ENCODE results near the gene TDRD12. TPM values are rescaled to one million over a fixed set of nuclear protein-coding genes. Genes with fewer than 3 reads are reported as not detected.
"Not testable (repeated sequence)": the region's sequence is repeated elsewhere in the genome, so short reads cannot be mapped to it uniquely, and the experiment has no call there.

TDRD12 gene
- polyA plus RNA-seq, 3 donors from 2014 or later, result 0.36 to 0.39 TPM; not detected in 1

DNA sequence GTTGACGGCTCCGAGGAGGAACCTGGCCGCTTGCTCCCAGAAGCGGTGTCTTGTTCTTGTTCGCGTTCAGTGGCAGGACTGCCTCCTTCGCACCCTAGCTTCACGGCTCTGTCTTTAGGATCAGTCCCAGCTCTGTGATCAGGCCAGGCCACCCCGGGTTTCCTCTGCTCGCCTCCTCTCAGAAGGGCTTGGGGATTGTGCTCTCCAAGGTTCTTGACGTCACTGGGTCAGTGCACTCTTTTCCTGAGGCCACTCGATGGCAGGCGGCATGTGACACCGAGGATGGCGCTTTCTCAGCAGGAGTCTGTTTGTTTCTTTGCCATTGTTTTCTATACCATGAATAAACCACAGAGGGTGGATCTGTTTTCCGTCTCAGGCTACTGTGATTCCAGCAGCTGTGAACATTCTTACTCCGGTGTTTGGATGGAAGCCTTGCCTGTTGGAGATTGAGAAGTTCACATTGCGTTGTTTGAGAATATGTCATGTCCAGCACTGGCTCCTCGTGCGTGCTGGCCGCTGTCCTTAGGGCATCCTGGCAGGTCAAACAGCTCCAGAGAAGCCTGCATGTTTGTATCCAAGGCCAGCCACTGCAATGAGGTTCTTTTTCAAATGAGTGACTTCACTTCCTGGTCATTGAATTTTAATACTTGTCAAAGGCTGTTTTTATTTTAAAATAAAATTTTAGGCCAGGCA is 105.5 kb downstream of the TDRD12 start:
- H3K27me3 Mint-ChIP-seq (ENCODE audit: low read depth in 3 of 3), result peaks cover 3 to 14% (median 10%) of the 10 kb centered on the region in 3 donors
- no peak overlapping the region for H3K27ac Mint-ChIP-seq
- no peaks in the 10 kb centered on the region for H3K9me3 Mint-ChIP-seq
- no peaks in the 10 kb centered on the region for H3K36me3 Mint-ChIP-seq
- DNase-seq, result no peak
- no peaks in the 10 kb centered on the region for H3K4me1 Mint-ChIP-seq
- no peak overlapping the region for H3K4me3 Mint-ChIP-seq

- Mint-ChIP-seq H3K36me3 (no peaks in the 10 kb centered on the region), H3K27ac (no peak overlapping the region), H3K4me3 (no peak overlapping the region), H3K4me1 (no peaks in the 10 kb centered on the region), H3K9me3 (no peaks in the 10 kb centered on the region), H3K27me3 (ENCODE audit: low read depth in 3 of 3) (peaks cover 3 to 5% (median 5%) of the 10 kb centered on the region in 3 donors)
- DNase-seq, result no peak
Measured at GRCh38 chr19:32828139-32828538, 108.6 kb downstream of the TDRD12 start.

DNA sequence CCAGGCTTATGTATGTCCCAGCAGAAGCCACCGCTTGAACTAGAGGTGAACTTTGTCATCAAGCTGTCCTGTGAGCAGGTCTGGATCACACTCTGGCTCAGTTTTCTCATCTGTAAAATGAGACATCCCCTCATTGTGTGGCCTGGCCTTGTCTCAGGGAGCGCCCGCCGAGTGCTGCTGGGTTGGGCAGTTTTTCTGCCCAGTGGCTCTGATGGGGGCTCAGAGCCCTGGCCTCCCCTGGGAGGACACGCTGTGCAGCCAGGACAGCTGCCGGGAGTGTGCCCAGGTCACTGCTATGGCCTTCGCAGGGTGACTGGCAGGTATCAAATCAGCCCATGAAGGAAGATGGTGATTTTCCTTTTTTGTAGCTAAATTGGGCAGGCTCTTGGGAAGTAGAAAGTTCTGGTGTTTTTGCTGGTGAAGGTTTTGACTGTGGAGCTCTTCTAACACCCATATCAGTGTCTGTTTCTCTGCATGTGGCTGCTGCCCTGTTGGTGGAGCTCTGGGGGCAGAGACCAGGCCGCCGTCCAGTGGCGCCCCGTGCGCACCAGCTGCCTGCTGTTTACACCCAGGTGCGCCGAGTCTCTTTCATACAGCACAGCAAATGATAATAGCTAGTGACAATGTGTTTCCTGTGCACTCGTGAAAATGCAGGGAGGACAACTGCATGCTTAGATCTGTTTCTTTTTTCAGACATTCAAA is 109.2 kb downstream of the TDRD12 start:
- no peak overlapping the region for H3K4me3 Mint-ChIP-seq
- no peaks in the 10 kb centered on the region for H3K36me3 Mint-ChIP-seq
- no peaks in the 10 kb centered on the region for H3K9me3 Mint-ChIP-seq
- H3K4me1 Mint-ChIP-seq, result no peaks in the 10 kb centered on the region
- H3K27ac Mint-ChIP-seq, result no peak overlapping the region
- no peak for DNase-seq
- H3K27me3 Mint-ChIP-seq (ENCODE audit: low read depth in 3 of 3), result peaks cover 0 to 4% (median 2%) of the 10 kb centered on the region in 3 donors

DNA sequence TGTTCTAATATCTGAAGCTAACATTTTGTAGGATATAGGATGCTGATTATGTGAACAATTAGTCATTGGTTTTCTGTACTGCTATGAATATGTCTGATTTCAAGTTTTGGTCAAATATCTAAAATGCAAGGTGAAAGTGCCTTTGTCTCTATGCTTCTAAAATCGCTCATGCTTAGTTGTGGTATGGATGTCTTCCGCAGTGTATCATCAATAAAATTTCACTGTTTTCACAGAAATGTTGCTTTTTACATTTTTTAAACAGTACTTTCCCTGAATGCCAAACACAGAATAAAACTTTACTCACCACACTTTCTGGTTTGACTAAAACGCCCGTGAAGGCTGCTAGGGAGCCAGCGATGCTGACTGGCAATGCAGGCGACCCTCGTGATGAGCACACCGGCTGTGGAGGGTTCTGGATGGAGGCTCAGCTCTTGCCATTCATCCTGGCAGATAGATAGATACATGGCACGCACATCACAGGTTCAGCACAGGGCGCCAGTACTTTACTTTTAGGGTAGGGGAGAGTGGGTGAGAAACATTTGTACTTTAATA is 109.9 kb downstream of the TDRD12 start:
- Mint-ChIP-seq H3K36me3 (no peaks in the 10 kb centered on the region), H3K4me3 (no peak overlapping the region), H3K4me1 (no peaks in the 10 kb centered on the region), H3K9me3 (no peaks in the 10 kb centered on the region), H3K27ac (no peak overlapping the region), H3K27me3 (ENCODE audit: low read depth in 3 of 3) (peaks cover 0 to 4% (median 0%) of the 10 kb centered on the region in 3 donors)
- no peak for DNase-seq

- Mint-ChIP-seq H3K36me3 (no peaks in the 10 kb centered on the region), H3K4me1 (no peaks in the 10 kb centered on the region), H3K4me3 (no peak overlapping the region), H3K27ac (no peak overlapping the region), H3K9me3 (no peaks in the 10 kb centered on the region), H3K27me3 (ENCODE audit: low read depth in 3 of 3) (peaks cover 0 to 4% (median 0%) of the 10 kb centered on the region in 3 donors)
- no peak for DNase-seq
Measured at GRCh38 chr19:32830231-32831014, 110.9 kb downstream of the TDRD12 start.

GRCh38 chr19:32831611-32832010 is 112.0 kb downstream of the TDRD12 start:
- no peak overlapping the region for H3K4me3 Mint-ChIP-seq
- H3K4me1 Mint-ChIP-seq, result no peaks in the 10 kb centered on the region
- H3K36me3 Mint-ChIP-seq, result no peaks in the 10 kb centered on the region
- no peak for DNase-seq
- peaks cover 0 to 4% (median 0%) of the 10 kb centered on the region in 3 donors for H3K27me3 Mint-ChIP-seq (ENCODE audit: low read depth in 3 of 3)
- no peaks in the 10 kb centered on the region for H3K9me3 Mint-ChIP-seq
- H3K27ac Mint-ChIP-seq, result no peak overlapping the region

GRCh38 chr19:32832094-32832493 is 112.5 kb downstream of the TDRD12 start:
- H3K27ac Mint-ChIP-seq, result not testable (repeated sequence)

DNA sequence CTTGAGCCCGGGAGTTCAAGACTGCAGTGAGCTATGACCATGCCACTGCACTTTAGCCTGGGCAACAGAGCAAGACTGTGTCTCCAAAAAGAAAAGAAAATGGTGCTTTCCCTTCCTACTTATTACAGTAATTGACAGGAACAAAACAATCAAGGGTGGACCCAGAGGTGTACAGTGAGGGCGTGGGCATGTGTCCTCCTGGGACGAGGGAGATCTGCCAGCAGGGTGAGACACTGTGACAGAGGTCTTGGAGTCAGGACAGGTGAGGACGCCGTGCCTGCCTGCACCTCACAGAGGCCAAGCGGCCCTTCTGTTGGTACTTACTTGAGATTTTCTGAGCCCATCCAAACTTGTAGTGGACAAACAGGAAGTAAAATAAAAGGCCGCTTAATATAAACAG is 113.3 kb downstream of the TDRD12 start:
- not testable (repeated sequence) for H3K4me3 Mint-ChIP-seq; H3K27me3 Mint-ChIP-seq (ENCODE audit: low read depth in 3 of 3); H3K36me3 Mint-ChIP-seq; H3K27ac Mint-ChIP-seq; H3K4me1 Mint-ChIP-seq; DNase-seq; H3K9me3 Mint-ChIP-seq

More at GRCh38 chr19:32832094-32832493, 112.5 kb downstream of the TDRD12 start:
- DNase-seq; H3K4me1 Mint-ChIP-seq; H3K9me3 Mint-ChIP-seq; H3K27me3 Mint-ChIP-seq (ENCODE audit: low read depth in 3 of 3); H3K36me3 Mint-ChIP-seq; H3K4me3 Mint-ChIP-seq: not testable (repeated sequence)

GRCh38 chr19:32833388-32833787 is 113.8 kb downstream of the TDRD12 start:
- not testable (repeated sequence) for H3K9me3 Mint-ChIP-seq; H3K36me3 Mint-ChIP-seq; H3K4me1 Mint-ChIP-seq; H3K4me3 Mint-ChIP-seq; H3K27me3 Mint-ChIP-seq (ENCODE audit: low read depth in 3 of 3); H3K27ac Mint-ChIP-seq; DNase-seq

- no peak for DNase-seq
- Mint-ChIP-seq H3K4me1 (no peaks in the 10 kb centered on the region), H3K27ac (no peak overlapping the region), H3K27me3 (ENCODE audit: low read depth in 3 of 3) (peaks cover 0 to 3% (median 2%) of the 10 kb centered on the region in 3 donors), H3K4me3 (no peak overlapping the region), H3K36me3 (peaks cover 6 to 10% (median 8%) of the 10 kb centered on the region in 3 donors), H3K9me3 (peaks cover 0 to 22% (median 9%) of the 10 kb centered on the region in 6 donors)
Measured at GRCh38 chr19:32837531-32837930, 118.0 kb downstream of the TDRD12 start.

DNA sequence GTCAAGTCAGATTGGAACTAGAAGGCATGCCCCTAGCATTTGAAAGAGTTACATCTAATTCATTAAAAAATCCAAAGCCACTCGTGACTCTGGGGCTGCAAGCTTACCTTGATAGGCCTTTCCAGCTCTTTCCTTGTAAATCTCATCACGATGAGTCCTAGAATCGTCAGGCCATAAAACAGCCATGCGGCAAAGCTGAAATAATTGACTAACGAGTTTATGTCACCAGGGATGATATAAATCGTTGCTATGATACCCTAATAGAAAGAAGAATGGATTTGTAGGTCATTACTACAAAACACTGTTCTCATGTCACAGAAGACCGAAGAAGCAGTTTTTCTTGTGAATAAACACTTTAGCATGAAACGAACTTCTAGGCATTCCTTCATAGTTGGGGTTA is 122.5 kb downstream of the TDRD12 start:
- Mint-ChIP-seq H3K27me3 (ENCODE audit: low read depth in 3 of 3) (peaks cover 0 to 3% (median 2%) of the 10 kb centered on the region in 3 donors), H3K4me3 (no peak overlapping the region), H3K9me3 (peaks cover 0 to 22% (median 10%) of the 10 kb centered on the region in 6 donors), H3K4me1 (no peaks in the 10 kb centered on the region), H3K27ac (no peak overlapping the region), H3K36me3 (peaks cover 8 to 10% (median 9%) of the 10 kb centered on the region in 3 donors)
- no peak for DNase-seq

GRCh38 chr19:32843716-32844245 is 124.2 kb downstream of the TDRD12 start:
- peaks cover 8 to 10% (median 9%) of the 10 kb centered on the region in 3 donors for H3K36me3 Mint-ChIP-seq
- H3K9me3 Mint-ChIP-seq, result peaks cover 0 to 22% (median 10%) of the 10 kb centered on the region in 6 donors
- no peaks in the 10 kb centered on the region for H3K4me1 Mint-ChIP-seq
- H3K27me3 Mint-ChIP-seq (ENCODE audit: low read depth in 3 of 3), result peaks cover 2 to 3% (median 2%) of the 10 kb centered on the region in 3 donors
- no peak overlapping the region for H3K27ac Mint-ChIP-seq
- no peak overlapping the region for H3K4me3 Mint-ChIP-seq
- no peak for DNase-seq

DNA sequence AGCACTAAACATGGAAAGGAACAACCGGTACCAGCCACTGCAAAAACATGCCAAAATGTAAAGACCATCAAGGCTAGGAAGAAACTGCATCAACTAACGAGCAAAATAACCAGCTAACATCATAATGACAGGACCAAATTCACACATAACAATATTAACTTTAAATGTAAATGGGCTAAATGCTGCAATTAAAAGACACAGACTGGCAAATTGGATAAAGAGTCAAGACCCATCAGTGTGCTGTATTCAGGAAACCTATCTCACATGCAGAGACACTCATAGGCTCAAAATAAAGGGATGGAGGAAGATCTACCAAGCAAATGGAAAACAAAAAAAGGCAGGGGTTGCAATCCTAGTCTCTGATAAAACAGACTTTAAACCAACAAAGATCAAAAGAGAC is 128.5 kb downstream of the TDRD12 start:
- not testable (repeated sequence) for H3K9me3 Mint-ChIP-seq; H3K4me1 Mint-ChIP-seq; H3K4me3 Mint-ChIP-seq; H3K36me3 Mint-ChIP-seq; H3K27ac Mint-ChIP-seq; DNase-seq; H3K27me3 Mint-ChIP-seq (ENCODE audit: low read depth in 3 of 3)
